GM12878 (cell line): ENCODE data around the gene ARHGDIG. TPM values are rescaled to one million over a fixed set of nuclear protein-coding genes. Genes with fewer than 3 reads are reported as not detected.

Experiments used
- ATAC-seq: fragments of 200-7000 bp; cut with Tn5 transposase; 3 replicates; pipeline ENCODE4 v1.9.1; 2020; ENCODE audit warnings: mild to moderate bottlenecking, moderate library complexity
- BruUV-seq: library from RNA; stranded (reverse); fragments of 400-500 nt; replicated peaks from 2 replicates; lab custom pipeline; 2021; lab: Mats Ljungman, UMichigan
- CTCF ChIA-PET: fragments of 300-600 bp; sonication (Branson Sonifier 250); formaldehyde crosslinking; extraction: SDS; loops from one replicate; lab custom pipeline; 2021; ENCODE audit warnings: inconsistent platforms; lab: Yijun Ruan, JAX
- POLR2A ChIA-PET: fragments of 350-600 bp; formaldehyde crosslinking; extraction: SDS; loops from one replicate; lab custom pipeline; 2021; ENCODE audit warnings: inconsistent platforms; lab: Charles Lee
- RAD21 ChIA-PET: fragments of 300-600 bp; sonication (Branson Sonifier 250); formaldehyde crosslinking; loops from one replicate; lab custom pipeline; 2023; ENCODE audit warnings: antibody characterized with exemption; ENCODE audit not compliant: unreplicated experiment; lab: Charles Lee
- SMC1A ChIA-PET: fragments of 300-600 bp; sonication (Branson Sonifier 250); formaldehyde crosslinking; loops from one replicate; lab custom pipeline; 2023; ENCODE audit not compliant: unreplicated experiment, uncharacterized antibody; lab: Charles Lee
- DNase-seq: peaks from one replicate; pipeline ENCODE4 v3.0.0-alpha.2; 2011; ENCODE audit warnings: low read depth, low spot score
- FAIRE-seq: peaks from 3 replicates; lab custom pipeline; 2011; peaks lifted over from hg19 to GRCh38; lab: Jason Lieb, UNC
- H2AFZ ChIP-seq: 2 replicates; pipeline ENCODE4 v1.6.0; 2011; ENCODE audit warnings: low read depth, low read length, control low read depth; ENCODE audit not compliant: control insufficient read depth
- H3K27ac ChIP-seq: 2 replicates; pipeline ENCODE4 v1.5.1; 2011; ENCODE audit warnings: control low read depth; ENCODE audit not compliant: control insufficient read depth, insufficient read depth
- H3K27me3 ChIP-seq, 2 experiments: replicated peaks in 1 of 2; 2 replicates each; pipeline versions ENCODE4 v1.6.0 to v1.6.1; 2011; ENCODE audit warnings: low read length in 1 of 2; ENCODE audit not compliant: control insufficient read depth in 2 of 2, insufficient read depth in 2 of 2
- H3K36me3 ChIP-seq, 2 experiments: 2 replicates each; pipeline ENCODE4 v1.5.1; 2011; ENCODE audit warnings: low read length in 1 of 2; ENCODE audit not compliant: control insufficient read depth in 2 of 2, insufficient read depth in 2 of 2
- H3K4me1 ChIP-seq: 2 replicates; pipeline ENCODE4 v1.6.1; 2011; ENCODE audit warnings: mild to moderate bottlenecking, low read length, moderate library complexity, mixed read lengths; ENCODE audit not compliant: control insufficient read depth, insufficient read depth
- H3K4me2 ChIP-seq: 2 replicates; pipeline ENCODE4 v1.6.0; 2011; ENCODE audit warnings: control low read depth; ENCODE audit not compliant: control insufficient read depth, insufficient read depth
- H3K4me3 ChIP-seq: fragments of 200-600 bp; sonication (generic); 2 replicates; pipeline ENCODE4 v1.5.1; 2016
- H3K79me2 ChIP-seq: 2 replicates; pipeline ENCODE4 v1.6.0; 2011; ENCODE audit warnings: low read length; ENCODE audit not compliant: control insufficient read depth, insufficient read depth
- H3K9ac ChIP-seq: 2 replicates; pipeline ENCODE4 v1.8.0; 2011; ENCODE audit warnings: low read length, control low read depth, mixed read lengths; ENCODE audit not compliant: control insufficient read depth, insufficient read depth
- H3K9me3 ChIP-seq: replicated peaks from 3 replicates; pipeline ENCODE4 v1.5.1; 2011; ENCODE audit warnings: mild to moderate bottlenecking, low read length; ENCODE audit not compliant: control insufficient read depth, insufficient read depth
- H4K20me1 ChIP-seq: 2 replicates; pipeline ENCODE4 v1.6.0; 2011; ENCODE audit not compliant: control insufficient read depth, insufficient read depth
- BCL3 ChIP-seq: IDR thresholded peaks from 2 replicates; pipeline ENCODE4 v1.6.1; 2011; ENCODE audit warnings: borderline replicate concordance, low read depth, mild to moderate bottlenecking, moderate library complexity, low read length; ENCODE audit not compliant: insufficient read depth, poor library complexity, severe bottlenecking
- BHLHE40 ChIP-seq, 2 experiments: fragments of 450-650 bp in 1 of 2; IDR thresholded peaks; 2 replicates each; pipeline ENCODE4 v1.6.1; 2011 to 2017; ENCODE audit warnings: low read depth in 2 of 2, borderline replicate concordance in 1 of 2, improper control_type of control experiment in 1 of 2, low read length in 1 of 2, mild to moderate bottlenecking in 1 of 2
- EGR1 ChIP-seq, 2 experiments: IDR thresholded peaks; 1 replicate in 1 of 2; 2 replicates in 1 of 2; pipeline ENCODE4 v1.6.1; 2011 to 2012; ENCODE audit warnings: low read depth in 2 of 2, low read length in 2 of 2, borderline replicate concordance in 1 of 2, mild to moderate bottlenecking in 1 of 2, moderate library complexity in 1 of 2
- NKRF ChIP-seq: fragments of 450-650 bp; conservative IDR thresholded peaks from 2 replicates; pipeline ENCODE4 v1.6.1; 2017; ENCODE audit warnings: mild to moderate bottlenecking, moderate library complexity
- POLR2A ChIP-seq: IDR thresholded peaks from 2 replicates; pipeline ENCODE4 v1.6.1; 2011; ENCODE audit warnings: low read depth, mild to moderate bottlenecking, low read length
- WGBS: methylation state at CpG from one replicate; pipeline ENCODE4 v1.1.6; 2016; ENCODE audit warnings: low lambda C conversion rate; ENCODE audit not compliant: insufficient replicate concordance, insufficient coverage; ENCODE audit errors: missing lambda C conversion rate; 5-methylcytosine and 5-hydroxymethylcytosine counted together
- in situ Hi-C: fragments of 300-500 bp; cut with MboI; formaldehyde crosslinking; loops from 9 replicates; pipeline ENCODE4 v1.14.3; 2018; ENCODE audit warnings: mixed read lengths
- intact Hi-C: fragments of 100-400 bp; cut with micrococcal nuclease; formaldehyde crosslinking; loops from one replicate; pipeline ENCODE4 v1.14.2; 2022; ENCODE audit not compliant: unreplicated experiment
- polyA plus RNA-seq, 11 experiments: library from polyadenylated mRNA; depleted of rRNA in 4 of 11; unstranded in 6 of 11; stranded (reverse) in 5 of 11; fragments of >200 nt; fragmentation: Nextera tagmentation in 4 of 11; fragmentation: Illumina TruSeq in 1 of 11; extraction: Ambion mirVana in 4 of 11; extraction: Trizol in 1 of 11; gene quantifications; 1 replicate in 1 of 11; 2 replicates in 10 of 11; pipeline versions ENCODE4 v1.2.1 to v1.2.3, GENCODE V29; 2011 to 2016; ENCODE audit warnings: inconsistent platforms in 2 of 11, missing spikeins in 2 of 11, low read depth in 1 of 11
- total RNA-seq, 4 experiments: library from RNA; depleted of rRNA in 3 of 4; stranded (reverse); fragments of >200 nt in 3 of 4; fragmentation: Illumina TruSeq in 1 of 4; extraction: Trizol in 1 of 4; gene quantifications; 2 replicates each; pipeline versions ENCODE4 v1.2.1 to v1.2.3, GENCODE V29; 2013 to 2021

The ARHGDIG gene
- total and polyA plus RNA-seq, 10 of the 15 experiments (the other 5 are each of a cell fraction or from before 2014, with no cell fraction given): not detected

- in situ Hi-C loops: no loop called here
- WGBS: 83% methylated on average over 19 of the region's 19 CpGs
- H3K79me2 ChIP-seq: no peaks in the 10 kb centered on the region
- TF ChIP-seq POLR2A (peak; percentile 20; the same call in 1 of the 2 replicates), EGR1 (IDR thresholded peaks at IDR 0.05; ENCODE audit: borderline replicate concordance in 1 of 2, low read depth in 2 of 2, low read length in 2 of 2) (no peak), BHLHE40 (IDR thresholded peaks at IDR 0.05; ENCODE audit: borderline replicate concordance in 1 of 2, low read depth in 2 of 2, low read length in 1 of 2) (no peak), NKRF (no peak), BCL3 (no peak)
- TF ChIP-seq, all 136 proteins: peak for 1
- H3K27ac ChIP-seq: no peak overlapping the region
- no peak for DNase-seq
- no peaks in the 10 kb centered on the region for H3K9me3 ChIP-seq
- H2AFZ ChIP-seq: no peak overlapping the region
- H4K20me1 ChIP-seq: no peaks in the 10 kb centered on the region; the same call in 1 of the 2 replicates
- no peak for FAIRE-seq
- intact Hi-C loops: no loop called here
- SMC1A ChIA-PET: no interaction called here
- no peak overlapping the region for H3K4me3 ChIP-seq
- H3K27me3 ChIP-seq: no peaks in the 10 kb centered on the region
- no peak overlapping the region for H3K4me2 ChIP-seq
- no TSS peak for BruUV-seq
- POLR2A ChIA-PET: no interaction called here
- RAD21 ChIA-PET: no interaction called here
- no peak overlapping the region for H3K9ac ChIP-seq
- CTCF ChIA-PET: no interaction called here
- H3K36me3 ChIP-seq: peaks cover 10 to 25% of the 10 kb centered on the region in 2 experiments
- H3K4me1 ChIP-seq: no peaks in the 10 kb centered on the region; the same call in 1 of the 2 replicates
- no peak for ATAC-seq
These were observed 25.7 kb downstream of the ARHGDIG start for GRCh38 chr16:305916-306626.
